H9 (cell line): ENCODE data around the gene MAPKAPK3. TPM values are rescaled to one million over a fixed set of nuclear protein-coding genes. Genes with fewer than 3 reads are reported as not detected.

Experiments used
- DNase-seq: peaks from one replicate; pipeline ENCODE4 v3.0.0-alpha.2; 2017
- H2AFZ ChIP-seq: one replicate; pipeline ENCODE4 v1.6.1; 2013; ENCODE audit warnings: mild to moderate bottlenecking, low read length, control low read depth, moderate library complexity
- H2AK5ac ChIP-seq: 2 replicates; pipeline ENCODE4 v1.6.1; 2013; ENCODE audit warnings: low read length, control low read depth, mixed read lengths; ENCODE audit not compliant: insufficient read length
- H2BK120ac ChIP-seq: one replicate; pipeline ENCODE4 v1.6.1; 2013; ENCODE audit warnings: low read depth, mild to moderate bottlenecking, low read length, control low read depth, inconsistent platforms; ENCODE audit not compliant: poor library complexity, severe bottlenecking
- H2BK12ac ChIP-seq: 2 replicates; pipeline ENCODE4 v1.6.1; 2013; ENCODE audit warnings: low read length, control low read depth, mixed read lengths, low read depth; ENCODE audit not compliant: insufficient read length
- H2BK15ac ChIP-seq: 2 replicates; pipeline ENCODE4 v1.6.1; 2013; ENCODE audit warnings: low read depth, low read length, control low read depth
- H2BK20ac ChIP-seq: one replicate; pipeline ENCODE4 v1.6.1; 2013; ENCODE audit warnings: low read depth, mild to moderate bottlenecking, low read length, control low read depth, inconsistent platforms; ENCODE audit not compliant: poor library complexity, severe bottlenecking
- H2BK5ac ChIP-seq: 2 replicates; pipeline ENCODE4 v1.6.1; 2013; ENCODE audit warnings: low read length, control low read depth, mixed read lengths; ENCODE audit not compliant: insufficient read length
- H3K14ac ChIP-seq: 2 replicates; pipeline ENCODE4 v1.6.1; 2013; ENCODE audit warnings: low read length, control low read depth; ENCODE audit not compliant: insufficient read depth
- H3K18ac ChIP-seq: 2 replicates; pipeline ENCODE4 v1.6.1; 2013; ENCODE audit warnings: low read depth, mild to moderate bottlenecking, mixed read lengths, low read length, control low read depth; ENCODE audit not compliant: insufficient read length
- H3K23ac ChIP-seq: 2 replicates; pipeline ENCODE4 v1.6.1; 2013; ENCODE audit warnings: low read length, control low read depth, mixed read lengths, low read depth; ENCODE audit not compliant: insufficient read length
- H3K23me2 ChIP-seq: 2 replicates; pipeline ENCODE4 v1.6.1; 2013; ENCODE audit warnings: low read depth, mild to moderate bottlenecking, mixed read lengths, low read length, control low read depth; ENCODE audit not compliant: insufficient read length, poor library complexity, severe bottlenecking
- H3K27ac ChIP-seq: 2 replicates; pipeline ENCODE4 v1.5.1; 2013; ENCODE audit warnings: low read length, control low read depth, mixed read lengths, low read depth; ENCODE audit not compliant: insufficient read length
- H3K27me3 ChIP-seq: 2 replicates; pipeline ENCODE4 v1.6.1; 2013; ENCODE audit warnings: low read length, control low read depth, inconsistent platforms; ENCODE audit not compliant: insufficient read depth
- H3K4ac ChIP-seq: 2 replicates; pipeline ENCODE4 v1.6.1; 2013; ENCODE audit warnings: low read depth, mild to moderate bottlenecking, control low read depth, inconsistent platforms, low read length, moderate library complexity
- H3K4me1 ChIP-seq: 2 replicates; pipeline ENCODE4 v1.6.1; 2013; ENCODE audit warnings: low read length, control low read depth, inconsistent platforms; ENCODE audit not compliant: insufficient read depth
- H3K4me2 ChIP-seq: 2 replicates; pipeline ENCODE4 v1.6.1; 2013; ENCODE audit warnings: low read length, control low read depth, mixed read lengths; ENCODE audit not compliant: insufficient read length, insufficient read depth
- H3K56ac ChIP-seq: 2 replicates; pipeline ENCODE4 v1.6.1; 2013; ENCODE audit warnings: low read depth, mild to moderate bottlenecking, mixed read lengths, low read length, control low read depth; ENCODE audit not compliant: insufficient read length
- H3K79me1 ChIP-seq: 2 replicates; pipeline ENCODE4 v1.6.1; 2013; ENCODE audit warnings: low read depth, mild to moderate bottlenecking, moderate library complexity, low read length, control low read depth, inconsistent platforms; ENCODE audit not compliant: insufficient read depth, poor library complexity, severe bottlenecking
- H3K79me2 ChIP-seq: 2 replicates; pipeline ENCODE4 v1.6.1; 2013; ENCODE audit warnings: low read length, control low read depth, inconsistent platforms; ENCODE audit not compliant: insufficient read depth
- H3K9ac ChIP-seq: 2 replicates; pipeline ENCODE4 v1.6.1; 2013; ENCODE audit warnings: low read length, control low read depth, mixed read lengths; ENCODE audit not compliant: insufficient read length; ENCODE audit errors: extremely low read depth
- H3K9me3 ChIP-seq: one replicate; pipeline ENCODE4 v1.6.1; 2013; ENCODE audit warnings: low read depth, low read length, inconsistent platforms; ENCODE audit not compliant: control insufficient read depth
- H3T11ph ChIP-seq: one replicate; pipeline ENCODE4 v1.6.1; 2013; ENCODE audit warnings: mild to moderate bottlenecking, low read length, control low read depth, inconsistent platforms
- H4K20me1 ChIP-seq: one replicate; pipeline ENCODE4 v1.6.1; 2013; ENCODE audit not compliant: control insufficient read depth, insufficient read length, insufficient read depth
- H4K5ac ChIP-seq: 2 replicates; pipeline ENCODE4 v1.6.1; 2013; ENCODE audit warnings: low read depth, mild to moderate bottlenecking, mixed read lengths, low read length, control low read depth; ENCODE audit not compliant: insufficient read length
- H4K8ac ChIP-seq: replicated peaks from 2 replicates; pipeline ENCODE4 v1.6.1; 2013; ENCODE audit warnings: low read length, control low read depth, mixed read lengths, low read depth; ENCODE audit not compliant: insufficient read length
- H4K91ac ChIP-seq: 2 replicates; pipeline ENCODE4 v1.6.1; 2013; ENCODE audit warnings: low read depth, mild to moderate bottlenecking, moderate library complexity, mixed read lengths, low read length, control low read depth; ENCODE audit not compliant: insufficient read length
- H3K27ac Mint-ChIP-seq, 3 experiments: 2 replicates in 2 of 3; 3 replicates in 1 of 3; pipeline ENCODE4 v1.8.0; 2020 to 2021; ENCODE audit warnings: mixed read lengths in 3 of 3, mild to moderate bottlenecking in 1 of 3, moderate library complexity in 1 of 3
- H3K27me3 Mint-ChIP-seq: 2 replicates; pipeline ENCODE4 v1.8.0; 2021; ENCODE audit warnings: low read depth, mild to moderate bottlenecking, moderate library complexity, mixed read lengths
- H3K36me3 Mint-ChIP-seq, 3 experiments: 2 replicates in 2 of 3; 3 replicates in 1 of 3; pipeline ENCODE4 v1.8.0; 2020 to 2021; ENCODE audit warnings: low read depth in 3 of 3, mixed read lengths in 3 of 3; ENCODE audit not compliant: insufficient read depth in 1 of 3
- H3K4me1 Mint-ChIP-seq, 2 experiments: 2 replicates each; pipeline ENCODE4 v1.8.0; 2020; ENCODE audit warnings: mixed read lengths in 2 of 2
- H3K4me3 Mint-ChIP-seq, 2 experiments: 2 replicates in 1 of 2; 3 replicates in 1 of 2; pipeline ENCODE4 v1.8.0; 2020 to 2021; ENCODE audit warnings: mild to moderate bottlenecking in 2 of 2, mixed read lengths in 2 of 2, moderate library complexity in 1 of 2
- H3K9me3 Mint-ChIP-seq, 2 experiments: 2 replicates in 1 of 2; 3 replicates in 1 of 2; pipeline ENCODE4 v1.8.0; 2020; ENCODE audit warnings: mild to moderate bottlenecking in 2 of 2, mixed read lengths in 2 of 2, moderate library complexity in 1 of 2
- CTCF ChIP-seq: fragments of 200-600 bp; sonication (generic); conservative IDR thresholded peaks from 3 replicates; pipeline ENCODE4 v1.8.0; 2021; ENCODE audit warnings: antibody characterized with exemption, mild to moderate bottlenecking
- WGBS: extraction: QIAGEN DNeasy Blood & Tissue Kit; methylation state at CpG from one replicate; pipeline ENCODE4 v1.1.7; 2013; ENCODE audit warnings: missing lambda C conversion rate, low lambda C conversion rate, mixed read lengths; ENCODE audit not compliant: insufficient read length; ENCODE audit errors: extremely low coverage; 5-methylcytosine and 5-hydroxymethylcytosine counted together
- total RNA-seq: library from RNA; stranded (reverse); gene quantifications from 2 replicates; pipeline ENCODE4 v1.2.1, GENCODE V29; 2021

MAPKAPK3 gene
- total RNA-seq, 1 experiment from 2014 or later: 57.9 TPM

GRCh38 chr3:50609763-50610085, 7.2 kb upstream of the MAPKAPK3 start:
- Histone ChIP-seq H2BK12ac (no peak overlapping the region), H2AFZ (no peak overlapping the region), H3K27me3 (peaks cover 8% of the 10 kb centered on the region; the same call in 1 of the 2 replicates), H3K27ac (no peak overlapping the region), H2BK120ac (no peak overlapping the region), H3K4me2 (no peak overlapping the region), H3K4me1 (no peaks in the 10 kb centered on the region), H4K91ac (no peak overlapping the region), H2BK5ac (no peak overlapping the region), H3K14ac (no peak overlapping the region), H3K79me1 (no peaks in the 10 kb centered on the region), H3K79me2 (no peaks in the 10 kb centered on the region), H3K56ac (no peak overlapping the region), H2BK15ac (no peak overlapping the region), H3K23me2 (peaks cover 12% of the 10 kb centered on the region), H3K23ac (no peak overlapping the region), H2BK20ac (no peak overlapping the region), H3K9me3 (no peaks in the 10 kb centered on the region), H4K5ac (no peak overlapping the region), H2AK5ac (no peak overlapping the region), H3K4ac (no peak overlapping the region), H3K9ac (no peak overlapping the region), H4K8ac (no peak overlapping the region), H3T11ph (no peak overlapping the region), H4K20me1 (no peaks in the 10 kb centered on the region), H3K18ac (no peak overlapping the region)
- Mint-ChIP-seq H3K27ac (no peak overlapping the region), H3K4me1 (peaks cover 18 to 19% of the 10 kb centered on the region in 2 experiments), H3K27me3 (peaks cover 48% of the 10 kb centered on the region), H3K9me3 (no peaks in the 10 kb centered on the region), H3K4me3 (no peak overlapping the region; a peak in 1 of 5 replicates), H3K36me3 (peaks cover 0 to 1% (median 0%) of the 10 kb centered on the region in 3 experiments; a peak in 1 of 7 replicates)
- no CpG with 5 or more reads among the region's 3 CpGs for WGBS
- TF ChIP-seq CTCF: no peak
- no peak for DNase-seq
